GM12878 (cell line): ENCODE measurements around the gene C1orf115. TPM values are rescaled to one million over a fixed set of nuclear protein-coding genes. Genes with fewer than 3 reads are reported as not detected.

Experiments used
- HDAC2 ChIP-seq: fragments of 200-600 bp; sonication (generic); IDR thresholded peaks from 2 replicates; pipeline ENCODE4 v1.6.1; 2017
- IKZF1 ChIP-seq: fragments of 450-650 bp; conservative IDR thresholded peaks from 2 replicates; pipeline ENCODE4 v1.6.1; 2017; ENCODE audit warnings: antibody characterized with exemption, mild to moderate bottlenecking
- JUNB ChIP-seq: IDR thresholded peaks from 2 replicates; pipeline ENCODE4 v1.6.1; 2016; ENCODE audit warnings: antibody characterized with exemption, mild to moderate bottlenecking
- LARP7 ChIP-seq: fragments of 450-650 bp; IDR thresholded peaks from 2 replicates; pipeline ENCODE4 v1.6.1; 2017; ENCODE audit warnings: mild to moderate bottlenecking
- NKRF ChIP-seq: fragments of 450-650 bp; conservative IDR thresholded peaks from 2 replicates; pipeline ENCODE4 v1.6.1; 2017; ENCODE audit warnings: mild to moderate bottlenecking, moderate library complexity
- RUNX3 ChIP-seq: IDR thresholded peaks from 2 replicates; pipeline ENCODE4 v1.6.1; 2012; ENCODE audit warnings: low read length, inconsistent platforms
- SIX5 ChIP-seq: IDR thresholded peaks from 2 replicates; pipeline ENCODE4 v1.6.1; 2011; ENCODE audit warnings: mild to moderate bottlenecking, low read depth, low read length, moderate library complexity; ENCODE audit not compliant: severe bottlenecking
- ZNF24 ChIP-seq: fragments of 450-650 bp; IDR thresholded peaks from 2 replicates; pipeline ENCODE4 v1.6.1; 2017; ENCODE audit warnings: antibody characterized with exemption, mild to moderate bottlenecking
- polyA plus RNA-seq, 11 experiments: library from polyadenylated mRNA; depleted of rRNA in 4 of 11; unstranded in 6 of 11; stranded (reverse) in 5 of 11; fragments of >200 nt; fragmentation: Nextera tagmentation in 4 of 11; fragmentation: Illumina TruSeq in 1 of 11; extraction: Ambion mirVana in 4 of 11; extraction: Trizol in 1 of 11; gene quantifications; 1 replicate in 1 of 11; 2 replicates in 10 of 11; pipeline versions ENCODE4 v1.2.1 to v1.2.3, GENCODE V29; 2011 to 2016; ENCODE audit warnings: inconsistent platforms in 2 of 11, missing spikeins in 2 of 11, low read depth in 1 of 11
- total RNA-seq, 4 experiments: library from RNA; depleted of rRNA in 3 of 4; stranded (reverse); fragments of >200 nt in 3 of 4; fragmentation: Illumina TruSeq in 1 of 4; extraction: Trizol in 1 of 4; gene quantifications; 2 replicates each; pipeline versions ENCODE4 v1.2.1 to v1.2.3, GENCODE V29; 2013 to 2021
- TF ChIP-seq, protein P1 (sequence below): fragments of 450-650 bp; formaldehyde crosslinking; IDR thresholded peaks from 2 replicates; pipeline ENCODE4 v1.5.0; 2022; ENCODE audit warnings: mild to moderate bottlenecking, missing genetic modification characterization

The C1orf115 gene
- total and polyA plus RNA-seq, 10 of the 15 experiments (the other 5 are each of a cell fraction or from before 2014, with no cell fraction given): 0.52 to 5.0 (median 4.1) TPM

- no peak for TF ChIP-seq JUNB
- TF ChIP-seq ZNF24: no peak
- TF ChIP-seq RUNX3: no peak
- no peak for TF ChIP-seq NKRF
- TF ChIP-seq, protein P1, sequence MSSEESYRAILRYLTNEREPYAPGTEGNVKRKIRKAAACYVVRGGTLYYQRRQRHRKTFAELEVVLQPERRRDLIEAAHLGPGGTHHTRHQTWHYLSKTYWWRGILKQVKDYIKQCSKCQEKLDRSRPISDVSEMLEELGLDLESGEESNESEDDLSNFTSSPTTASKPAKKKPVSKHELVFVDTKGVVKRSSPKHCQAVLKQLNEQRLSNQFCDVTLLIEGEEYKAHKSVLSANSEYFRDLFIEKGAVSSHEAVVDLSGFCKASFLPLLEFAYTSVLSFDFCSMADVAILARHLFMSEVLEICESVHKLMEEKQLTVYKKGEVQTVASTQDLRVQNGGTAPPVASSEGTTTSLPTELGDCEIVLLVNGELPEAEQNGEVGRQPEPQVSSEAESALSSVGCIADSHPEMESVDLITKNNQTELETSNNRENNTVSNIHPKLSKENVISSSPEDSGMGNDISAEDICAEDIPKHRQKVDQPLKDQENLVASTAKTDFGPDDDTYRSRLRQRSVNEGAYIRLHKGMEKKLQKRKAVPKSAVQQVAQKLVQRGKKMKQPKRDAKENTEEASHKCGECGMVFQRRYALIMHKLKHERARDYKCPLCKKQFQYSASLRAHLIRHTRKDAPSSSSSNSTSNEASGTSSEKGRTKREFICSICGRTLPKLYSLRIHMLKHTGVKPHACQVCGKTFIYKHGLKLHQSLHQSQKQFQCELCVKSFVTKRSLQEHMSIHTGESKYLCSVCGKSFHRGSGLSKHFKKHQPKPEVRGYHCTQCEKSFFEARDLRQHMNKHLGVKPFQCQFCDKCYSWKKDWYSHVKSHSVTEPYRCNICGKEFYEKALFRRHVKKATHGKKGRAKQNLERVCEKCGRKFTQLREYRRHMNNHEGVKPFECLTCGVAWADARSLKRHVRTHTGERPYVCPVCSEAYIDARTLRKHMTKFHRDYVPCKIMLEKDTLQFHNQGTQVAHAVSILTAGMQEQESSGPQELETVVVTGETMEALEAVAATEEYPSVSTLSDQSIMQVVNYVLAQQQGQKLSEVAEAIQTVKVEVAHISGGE (CRISPR knock-in tag): no peak
- TF ChIP-seq LARP7: no peak
- no peak for TF ChIP-seq IKZF1
- no peak for TF ChIP-seq SIX5
- TF ChIP-seq HDAC2: no peak
Measured at GRCh38 chr1:220681220-220681880, 8.8 kb upstream of the C1orf115 start (continued).
